ENCODE measurements around the gene ARHGAP26.

Gene ARHGAP26

GRCh38 chr5:142976861-142977260 is 206.7 kb downstream of the ARHGAP26 start:
- Histone ChIP-seq H3K9me3 (ENCODE audit: control insufficient read depth in 2 of 2, low read length in 2 of 2) (no peaks in the 10 kb centered on the region), H3K27ac (ENCODE audit: low read depth in 2 of 2, low read length in 2 of 2) (no peak overlapping the region), H3K9ac (ENCODE audit: low read depth in 1 of 2, low read length in 2 of 2) (no peak overlapping the region), H3K27me3 (ENCODE audit: control insufficient read depth in 2 of 2, insufficient read depth in 2 of 2, low read length in 2 of 2) (no peaks in the 10 kb centered on the region), H3K4me3 (ENCODE audit: low read length in 2 of 2) (no peak overlapping the region), H3K36me3 (ENCODE audit: control insufficient read depth in 2 of 2, insufficient read depth in 2 of 2, low read length in 2 of 2) (no peaks in the 10 kb centered on the region), H3K4me1 (ENCODE audit: control insufficient read depth in 2 of 2, insufficient read depth in 2 of 2, low read length in 2 of 2) (peaks cover 6 to 9% of the 10 kb centered on the region in 2 donors)

GRCh38 chr5:142977363-142978051 is 207.3 kb downstream of the ARHGAP26 start:
- no peaks in the 10 kb centered on the region for H3K9me3 ChIP-seq (ENCODE audit: control insufficient read depth in 2 of 2, low read length in 2 of 2)
- no peaks in the 10 kb centered on the region for H3K27me3 ChIP-seq (ENCODE audit: control insufficient read depth in 2 of 2, insufficient read depth in 2 of 2, low read length in 2 of 2)
- H3K36me3 ChIP-seq (ENCODE audit: control insufficient read depth in 2 of 2, insufficient read depth in 2 of 2, low read length in 2 of 2), result no peaks in the 10 kb centered on the region
- no peak overlapping the region for H3K9ac ChIP-seq (ENCODE audit: low read depth in 1 of 2, low read length in 2 of 2)
- peaks cover 13 to 15% of the 10 kb centered on the region in 2 donors for H3K4me1 ChIP-seq (ENCODE audit: control insufficient read depth in 2 of 2, insufficient read depth in 2 of 2, low read length in 2 of 2)
- peak overlapping the region in 1 of 2 donors; percentile 25 for H3K27ac ChIP-seq (ENCODE audit: low read depth in 2 of 2, low read length in 2 of 2)
- no peak overlapping the region for H3K4me3 ChIP-seq (ENCODE audit: low read length in 2 of 2)

- Histone ChIP-seq H3K36me3 (ENCODE audit: control insufficient read depth in 2 of 2, insufficient read depth in 2 of 2, low read length in 2 of 2) (no peaks in the 10 kb centered on the region), H3K9me3 (ENCODE audit: control insufficient read depth in 2 of 2, low read length in 2 of 2) (no peaks in the 10 kb centered on the region), H3K27me3 (ENCODE audit: control insufficient read depth in 2 of 2, insufficient read depth in 2 of 2, low read length in 2 of 2) (no peaks in the 10 kb centered on the region), H3K4me3 (ENCODE audit: low read length in 2 of 2) (no peak overlapping the region), H3K9ac (ENCODE audit: low read depth in 1 of 2, low read length in 2 of 2) (no peak overlapping the region), H3K27ac (ENCODE audit: low read depth in 2 of 2, low read length in 2 of 2) (peak overlapping the region in 1 of 2 donors; percentile 25), H3K4me1 (ENCODE audit: control insufficient read depth in 2 of 2, insufficient read depth in 2 of 2, low read length in 2 of 2) (peaks cover 19 to 23% of the 10 kb centered on the region in 2 donors)
These were observed 208.1 kb downstream of the ARHGAP26 start for GRCh38 chr5:142978252-142978651.

GRCh38 chr5:142978726-142979125 is 208.5 kb downstream of the ARHGAP26 start:
- Histone ChIP-seq H3K27ac (ENCODE audit: low read depth in 2 of 2, low read length in 2 of 2) (no peak overlapping the region), H3K4me1 (ENCODE audit: control insufficient read depth in 2 of 2, insufficient read depth in 2 of 2, low read length in 2 of 2) (peaks cover 19 to 23% of the 10 kb centered on the region in 2 donors), H3K9me3 (ENCODE audit: control insufficient read depth in 2 of 2, low read length in 2 of 2) (no peaks in the 10 kb centered on the region), H3K9ac (ENCODE audit: low read depth in 1 of 2, low read length in 2 of 2) (no peak overlapping the region), H3K4me3 (ENCODE audit: low read length in 2 of 2) (no peak overlapping the region), H3K36me3 (ENCODE audit: control insufficient read depth in 2 of 2, insufficient read depth in 2 of 2, low read length in 2 of 2) (no peaks in the 10 kb centered on the region), H3K27me3 (ENCODE audit: control insufficient read depth in 2 of 2, insufficient read depth in 2 of 2, low read length in 2 of 2) (no peaks in the 10 kb centered on the region)

- Histone ChIP-seq H3K9ac (ENCODE audit: low read depth in 1 of 2, low read length in 2 of 2) (no peak overlapping the region), H3K27me3 (ENCODE audit: control insufficient read depth in 2 of 2, insufficient read depth in 2 of 2, low read length in 2 of 2) (no peaks in the 10 kb centered on the region), H3K27ac (ENCODE audit: low read depth in 2 of 2, low read length in 2 of 2) (no peak overlapping the region), H3K4me3 (ENCODE audit: low read length in 2 of 2) (no peak overlapping the region), H3K9me3 (ENCODE audit: control insufficient read depth in 2 of 2, low read length in 2 of 2) (no peaks in the 10 kb centered on the region), H3K36me3 (ENCODE audit: control insufficient read depth in 2 of 2, insufficient read depth in 2 of 2, low read length in 2 of 2) (no peaks in the 10 kb centered on the region), H3K4me1 (ENCODE audit: control insufficient read depth in 2 of 2, insufficient read depth in 2 of 2, low read length in 2 of 2) (peaks cover 19 to 23% of the 10 kb centered on the region in 2 donors)
These were observed 209.5 kb downstream of the ARHGAP26 start for GRCh38 chr5:142979636-142980035.

GRCh38 chr5:142981475-142981874 is 211.3 kb downstream of the ARHGAP26 start:
- Histone ChIP-seq H3K9me3 (ENCODE audit: control insufficient read depth in 2 of 2, low read length in 2 of 2) (no peaks in the 10 kb centered on the region), H3K27me3 (ENCODE audit: control insufficient read depth in 2 of 2, insufficient read depth in 2 of 2, low read length in 2 of 2) (no peaks in the 10 kb centered on the region), H3K9ac (ENCODE audit: low read depth in 1 of 2, low read length in 2 of 2) (no peak overlapping the region), H3K27ac (ENCODE audit: low read depth in 2 of 2, low read length in 2 of 2) (peak overlapping the region; percentile 57 to 67), H3K4me1 (ENCODE audit: control insufficient read depth in 2 of 2, insufficient read depth in 2 of 2, low read length in 2 of 2) (peaks cover 19 to 23% of the 10 kb centered on the region in 2 donors), H3K4me3 (ENCODE audit: low read length in 2 of 2) (no peak overlapping the region), H3K36me3 (ENCODE audit: control insufficient read depth in 2 of 2, insufficient read depth in 2 of 2, low read length in 2 of 2) (no peaks in the 10 kb centered on the region)

GRCh38 chr5:142981886-142982820 is 212.0 kb downstream of the ARHGAP26 start:
- Histone ChIP-seq H3K9ac (ENCODE audit: low read depth in 1 of 2, low read length in 2 of 2) (peak overlapping the region in 1 of 2 donors; percentile 3), H3K4me1 (ENCODE audit: control insufficient read depth in 2 of 2, insufficient read depth in 2 of 2, low read length in 2 of 2) (peaks cover 19 to 23% of the 10 kb centered on the region in 2 donors), H3K36me3 (ENCODE audit: control insufficient read depth in 2 of 2, insufficient read depth in 2 of 2, low read length in 2 of 2) (no peaks in the 10 kb centered on the region), H3K27me3 (ENCODE audit: control insufficient read depth in 2 of 2, insufficient read depth in 2 of 2, low read length in 2 of 2) (no peaks in the 10 kb centered on the region), H3K4me3 (ENCODE audit: low read length in 2 of 2) (peak overlapping the region; percentile 12 to 20), H3K9me3 (ENCODE audit: control insufficient read depth in 2 of 2, low read length in 2 of 2) (no peaks in the 10 kb centered on the region), H3K27ac (ENCODE audit: low read depth in 2 of 2, low read length in 2 of 2) (peak overlapping the region; percentile 57 to 67)

- no peak overlapping the region for H3K9ac ChIP-seq (ENCODE audit: low read depth in 1 of 2, low read length in 2 of 2)
- no peak overlapping the region for H3K4me3 ChIP-seq (ENCODE audit: low read length in 2 of 2)
- peaks cover 19 to 23% of the 10 kb centered on the region in 2 donors for H3K4me1 ChIP-seq (ENCODE audit: control insufficient read depth in 2 of 2, insufficient read depth in 2 of 2, low read length in 2 of 2)
- no peaks in the 10 kb centered on the region for H3K9me3 ChIP-seq (ENCODE audit: control insufficient read depth in 2 of 2, low read length in 2 of 2)
- H3K36me3 ChIP-seq (ENCODE audit: control insufficient read depth in 2 of 2, insufficient read depth in 2 of 2, low read length in 2 of 2), result no peaks in the 10 kb centered on the region
- H3K27me3 ChIP-seq (ENCODE audit: control insufficient read depth in 2 of 2, insufficient read depth in 2 of 2, low read length in 2 of 2), result no peaks in the 10 kb centered on the region
- peak overlapping the region; percentile 57 to 67 for H3K27ac ChIP-seq (ENCODE audit: low read depth in 2 of 2, low read length in 2 of 2)
These were observed 212.6 kb downstream of the ARHGAP26 start for GRCh38 chr5:142982821-142983200.

GRCh38 chr5:142984011-142984410 is 213.8 kb downstream of the ARHGAP26 start:
- Histone ChIP-seq H3K4me3 (ENCODE audit: low read length in 2 of 2) (no peak overlapping the region), H3K4me1 (ENCODE audit: control insufficient read depth in 2 of 2, insufficient read depth in 2 of 2, low read length in 2 of 2) (peaks cover 19 to 23% of the 10 kb centered on the region in 2 donors), H3K9me3 (ENCODE audit: control insufficient read depth in 2 of 2, low read length in 2 of 2) (no peaks in the 10 kb centered on the region), H3K27ac (ENCODE audit: low read depth in 2 of 2, low read length in 2 of 2) (no peak overlapping the region), H3K27me3 (ENCODE audit: control insufficient read depth in 2 of 2, insufficient read depth in 2 of 2, low read length in 2 of 2) (no peaks in the 10 kb centered on the region), H3K9ac (ENCODE audit: low read depth in 1 of 2, low read length in 2 of 2) (no peak overlapping the region), H3K36me3 (ENCODE audit: control insufficient read depth in 2 of 2, insufficient read depth in 2 of 2, low read length in 2 of 2) (no peaks in the 10 kb centered on the region)

- Histone ChIP-seq H3K4me3 (ENCODE audit: low read length in 2 of 2) (no peak overlapping the region), H3K36me3 (ENCODE audit: control insufficient read depth in 2 of 2, insufficient read depth in 2 of 2, low read length in 2 of 2) (no peaks in the 10 kb centered on the region), H3K9ac (ENCODE audit: low read depth in 1 of 2, low read length in 2 of 2) (no peak overlapping the region), H3K9me3 (ENCODE audit: control insufficient read depth in 2 of 2, low read length in 2 of 2) (no peaks in the 10 kb centered on the region), H3K27me3 (ENCODE audit: control insufficient read depth in 2 of 2, insufficient read depth in 2 of 2, low read length in 2 of 2) (no peaks in the 10 kb centered on the region), H3K4me1 (ENCODE audit: control insufficient read depth in 2 of 2, insufficient read depth in 2 of 2, low read length in 2 of 2) (peaks cover 19 to 23% of the 10 kb centered on the region in 2 donors), H3K27ac (ENCODE audit: low read depth in 2 of 2, low read length in 2 of 2) (no peak overlapping the region)
These were observed 214.3 kb downstream of the ARHGAP26 start for GRCh38 chr5:142984525-142984924.

Data from mucosa of rectum (tissue), 2 donors.